Activated CD8-positive, alpha-beta T cell treated with anti-CD3 and anti-CD28 coated beads for 36 hours (primary cell): ENCODE results near the gene TRAF2. TPM values are rescaled to one million over a fixed set of nuclear protein-coding genes. Genes with fewer than 3 reads are reported as not detected.

Source experiments
- ATAC-seq: fragments of 200-7000 bp; cut with Tn5 transposase; one replicate; pipeline ENCODE4 v1.10.0; 2021; ENCODE audit warnings: mild to moderate bottlenecking, moderate library complexity
- CTCF ChIA-PET: fragments of 350-600 bp; sonication (Branson Sonifier 250); formaldehyde crosslinking; loops from one replicate; lab custom pipeline; 2021; ENCODE audit warnings: antibody characterized with exemption; lab: Charles Lee
- POLR2A ChIA-PET: fragments of 350-600 bp; sonication (Branson Sonifier 250); formaldehyde crosslinking; loops from one replicate; lab custom pipeline; 2021; ENCODE audit warnings: antibody characterized with exemption; lab: Charles Lee
- DNase-seq: peaks from one replicate; pipeline ENCODE4 v3.0.0-alpha.2; 2020
- H3K27ac Mint-ChIP-seq: one replicate; pipeline ENCODE4 v1.8.0; 2021; ENCODE audit warnings: mild to moderate bottlenecking, mixed read lengths
- H3K27me3 Mint-ChIP-seq: one replicate; pipeline ENCODE4 v1.8.0; 2021; ENCODE audit warnings: mixed read lengths
- H3K36me3 Mint-ChIP-seq: one replicate; pipeline ENCODE4 v1.8.0; 2021; ENCODE audit warnings: low read depth, mixed read lengths
- H3K4me1 Mint-ChIP-seq: one replicate; pipeline ENCODE4 v1.8.0; 2021; ENCODE audit warnings: low read depth, mixed read lengths
- H3K4me3 Mint-ChIP-seq: one replicate; pipeline ENCODE4 v1.8.0; 2021; ENCODE audit warnings: mild to moderate bottlenecking, moderate library complexity, mixed read lengths
- H3K9me3 Mint-ChIP-seq: one replicate; pipeline ENCODE4 v1.8.0; 2021; ENCODE audit warnings: mixed read lengths
- CTCF ChIP-seq: fragments of 200-600 bp; IDR thresholded peaks from one replicate; pipeline ENCODE4 v1.8.0; 2022; ENCODE audit warnings: antibody characterized with exemption, mild to moderate bottlenecking
- intact Hi-C: fragments of 100-400 bp; cut with micrococcal nuclease; formaldehyde crosslinking; loops from one replicate; pipeline ENCODE4 v1.10.0; 2022
- total RNA-seq, 2 experiments: library from RNA; stranded (reverse); gene quantifications; one replicate each; pipeline ENCODE4 v1.2.3, GENCODE V29; 2021

The TRAF2 gene
- total RNA-seq, 2 experiments from 2014 or later, result 34.8 to 40.5 TPM

- POLR2A ChIA-PET, result interaction anchor here (0.7 to 2.6 kb wide), 10 partner anchors 10 to 145 kb away, joined by 3 to 8 read pairs (median 3); no protein-coding TSS in a partner anchor
- Mint-ChIP-seq H3K4me3 (peak overlapping the region; percentile 92), H3K27me3 (peaks cover 17% of the 10 kb centered on the region), H3K4me1 (peaks cover 9% of the 10 kb centered on the region), H3K27ac (peak overlapping the region; percentile 93), H3K9me3 (no peaks in the 10 kb centered on the region), H3K36me3 (peaks cover 11% of the 10 kb centered on the region)
- TF ChIP-seq CTCF, result no peak
- ATAC-seq, result peak; percentile 7
- DNase-seq, result peak; percentile 66
- CTCF ChIA-PET, result interaction anchor here (1.2 to 1.3 kb wide), 2 partner anchors 33 to 187 kb away, joined by 4 to 6 read pairs; no protein-coding TSS in a partner anchor
- intact Hi-C loops, result loop anchor here (5.0 kb wide), 1 partner anchor 54 kb away; no protein-coding TSS in a partner anchor
Measured at GRCh38 chr9:136848393-136849037, 37.8 kb upstream of the TRAF2 start.

DNA sequence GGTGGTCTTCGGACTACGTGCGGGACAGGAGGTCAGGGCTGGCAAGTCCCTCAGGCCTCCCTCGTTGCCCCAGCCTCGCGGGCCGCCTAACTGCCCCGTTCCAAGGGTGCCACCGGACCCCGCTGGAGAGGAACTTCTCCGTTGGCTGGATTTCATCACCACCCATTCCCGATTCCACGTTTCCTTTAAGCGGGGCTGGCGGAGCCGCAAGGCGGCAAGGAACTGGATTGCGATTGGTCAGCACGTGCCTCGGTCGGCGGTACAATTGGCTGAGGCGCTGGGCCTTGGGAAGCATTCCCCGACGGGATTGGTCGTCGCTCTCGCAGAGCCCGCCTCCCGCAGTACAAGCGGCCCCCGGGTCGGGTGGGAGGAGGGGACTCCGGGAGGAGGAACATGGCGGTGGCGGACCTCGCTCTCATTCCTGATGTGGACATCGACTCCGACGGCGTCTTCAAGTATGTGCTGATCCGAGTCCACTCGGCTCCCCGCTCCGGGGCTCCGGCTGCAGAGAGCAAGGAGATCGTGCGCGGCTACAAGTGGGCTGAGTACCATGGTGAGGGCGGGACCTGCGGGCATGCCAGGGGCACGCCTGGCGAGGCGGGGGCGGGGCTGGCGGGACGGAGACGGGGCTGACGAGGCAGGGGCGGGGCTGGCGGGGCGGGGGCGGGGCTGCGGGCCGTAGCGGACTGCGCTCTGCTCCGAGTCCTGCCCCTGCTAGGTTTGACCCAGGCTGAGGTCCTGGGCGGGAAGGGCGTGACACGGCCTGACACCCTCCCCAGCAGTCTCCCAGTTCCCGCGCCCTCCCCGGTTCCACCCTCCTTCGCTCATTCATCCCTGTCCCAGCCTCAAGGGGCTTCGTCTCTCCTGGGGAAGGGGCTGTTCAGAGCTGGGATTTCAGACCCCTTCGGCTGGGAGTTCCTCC, 37.0 kb upstream of the TRAF2 start, which contains the start of gene PHPT1:
Gene PHPT1, plus strand, starts transcription at position 372 of the 922 bp plus-strand sequence. Its CDS starts 22 bp downstream, at position 394.
- H3K4me1 Mint-ChIP-seq, result peaks cover 7% of the 10 kb centered on the region
- CTCF ChIA-PET, result interaction anchor here (1.3 kb wide), 1 partner anchor 186 kb away, joined by 4 read pairs; no protein-coding TSS in a partner anchor
- POLR2A ChIA-PET, result interaction anchor here (1.0 to 2.6 kb wide), 5 partner anchors 10 to 13 kb away, joined by 3 to 8 read pairs (median 4); no protein-coding TSS in a partner anchor
- H3K27me3 Mint-ChIP-seq, result peaks cover 16% of the 10 kb centered on the region
- H3K4me3 Mint-ChIP-seq, result peak within 1 kb of the TSS; percentile 92
- ATAC-seq, result peak; percentile 92
- H3K27ac Mint-ChIP-seq, result peak within 1 kb of the TSS; percentile 93
- DNase-seq, result peak; percentile 98
- intact Hi-C loops, result loop anchor here (5.0 kb wide), 1 partner anchor 53 kb away; no protein-coding TSS in a partner anchor
- H3K9me3 Mint-ChIP-seq, result no peaks in the 10 kb centered on the region
- TF ChIP-seq CTCF, result no peak
- peaks cover 11% of the 10 kb centered on the region for H3K36me3 Mint-ChIP-seq

- ChIA-PET CTCF (no interaction called here), POLR2A (interaction anchor here (1.3 kb wide), 2 partner anchors 10 to 11 kb away, joined by 3 to 4 read pairs; no protein-coding TSS in a partner anchor)
- Mint-ChIP-seq H3K4me3 (peak overlapping the region; percentile 92), H3K9me3 (no peaks in the 10 kb centered on the region), H3K27ac (peak overlapping the region; percentile 93), H3K27me3 (peaks cover 15% of the 10 kb centered on the region), H3K4me1 (peaks cover 7% of the 10 kb centered on the region), H3K36me3 (peaks cover 11% of the 10 kb centered on the region)
- no peak for ATAC-seq
- DNase-seq, result no peak
- intact Hi-C loops, result loop anchor here (5.0 kb wide), 1 partner anchor 52 kb away; no protein-coding TSS in a partner anchor
- TF ChIP-seq CTCF, result no peak
Measured at GRCh38 chr9:136849960-136850865, 36.1 kb upstream of the TRAF2 start.

- peaks cover 7% of the 10 kb centered on the region for H3K4me1 Mint-ChIP-seq
- no peak overlapping the region for H3K4me3 Mint-ChIP-seq
- POLR2A ChIA-PET, result interaction anchor here (1.5 kb wide), 1 partner anchor 86 kb away, joined by 3 read pairs; no protein-coding TSS in a partner anchor
- H3K27me3 Mint-ChIP-seq, result peaks cover 14% of the 10 kb centered on the region
- DNase-seq, result no peak
- CTCF ChIA-PET, result no interaction called here
- ATAC-seq, result no peak
- H3K36me3 Mint-ChIP-seq, result peaks cover 11% of the 10 kb centered on the region
- no peak overlapping the region for H3K27ac Mint-ChIP-seq
- intact Hi-C loops, result no loop called here
- no peaks in the 10 kb centered on the region for H3K9me3 Mint-ChIP-seq
- TF ChIP-seq CTCF, result no peak
Measured at GRCh38 chr9:136850866-136851775, 35.2 kb upstream of the TRAF2 start.
